Ramos (cell line): ENCODE data around the gene BMPR2.
"Not testable (repeated sequence)": the region's sequence is repeated elsewhere in the genome, so short reads cannot be mapped to it uniquely, and the experiment has no call there.

Experiments used
- in situ Hi-C: fragments of 300-500 bp; cut with MboI; formaldehyde crosslinking; loops from one replicate; pipeline ENCODE4 v1.14.3; 2022; ENCODE audit warnings: low sequenced_read_pairs; ENCODE audit not compliant: unreplicated experiment

The BMPR2 gene

GRCh38 chr2:202512176-202512575 is 136.0 kb downstream of the BMPR2 start:
- in situ Hi-C loops, result no loop called here

GRCh38 chr2:202514732-202515131 is 138.6 kb downstream of the BMPR2 start:
- in situ Hi-C loops, result no loop called here

GRCh38 chr2:202519453-202519852 is 143.3 kb downstream of the BMPR2 start:
- in situ Hi-C loops, result no loop called here

- in situ Hi-C loops, result no loop called here
Observed at GRCh38 chr2:202521470-202521869, 145.3 kb downstream of the BMPR2 start.

GRCh38 chr2:202529389-202529788 is 153.3 kb downstream of the BMPR2 start:
- in situ Hi-C loops, result no loop called here

- in situ Hi-C loops, result no loop called here
Observed at GRCh38 chr2:202530038-202530437, 153.9 kb downstream of the BMPR2 start.

GRCh38 chr2:202535290-202535689 is 159.2 kb downstream of the BMPR2 start:
- in situ Hi-C loops, result not testable (repeated sequence)

- in situ Hi-C loops, result no loop called here
Observed at GRCh38 chr2:202541137-202541536, 165.0 kb downstream of the BMPR2 start.

- in situ Hi-C loops, result no loop called here
Observed at GRCh38 chr2:202542142-202542541, 166.0 kb downstream of the BMPR2 start.

- in situ Hi-C loops, result no loop called here
Observed at GRCh38 chr2:202545523-202545922, 169.4 kb downstream of the BMPR2 start.

- in situ Hi-C loops, result no loop called here
Observed at GRCh38 chr2:202545931-202546330, 169.8 kb downstream of the BMPR2 start.

- in situ Hi-C loops, result not testable (repeated sequence)
Observed at GRCh38 chr2:202546499-202547141, 170.5 kb downstream of the BMPR2 start.

- in situ Hi-C loops, result no loop called here
Observed at GRCh38 chr2:202548240-202548639, 172.1 kb downstream of the BMPR2 start.

GRCh38 chr2:202551000-202551399 is 174.9 kb downstream of the BMPR2 start:
- in situ Hi-C loops, result not testable (repeated sequence)

GRCh38 chr2:202555356-202555755 is 179.2 kb downstream of the BMPR2 start:
- in situ Hi-C loops, result no loop called here

- in situ Hi-C loops, result no loop called here
Observed at GRCh38 chr2:202560200-202560599, 184.1 kb downstream of the BMPR2 start.

GRCh38 chr2:202564226-202564625 is 188.1 kb downstream of the BMPR2 start:
- in situ Hi-C loops, result no loop called here

- in situ Hi-C loops, result no loop called here
Observed at GRCh38 chr2:202566286-202566685, 190.2 kb downstream of the BMPR2 start.

- in situ Hi-C loops, result no loop called here
Observed at GRCh38 chr2:202574541-202574940, 198.4 kb downstream of the BMPR2 start.

GRCh38 chr2:202575194-202575593 is 199.1 kb downstream of the BMPR2 start:
- in situ Hi-C loops, result loop anchor here (25.0 kb wide), 2 partner anchors 287 to 1237 kb away; partner anchors contain the start of gene ICA1L

GRCh38 chr2:202577250-202578183 is 201.4 kb downstream of the BMPR2 start:
- in situ Hi-C loops, result loop anchor here (25.0 kb wide), 2 partner anchors 285 to 1235 kb away; partner anchors contain the start of gene ICA1L
